Medulla oblongata (tissue), 1 donor: ENCODE results near the gene NCOA7.

Experiments used
- DNase-seq: peaks from one replicate; pipeline ENCODE4 v3.0.0-alpha.2; 2015; ENCODE audit errors: extremely low spot score

Gene NCOA7

DNA sequence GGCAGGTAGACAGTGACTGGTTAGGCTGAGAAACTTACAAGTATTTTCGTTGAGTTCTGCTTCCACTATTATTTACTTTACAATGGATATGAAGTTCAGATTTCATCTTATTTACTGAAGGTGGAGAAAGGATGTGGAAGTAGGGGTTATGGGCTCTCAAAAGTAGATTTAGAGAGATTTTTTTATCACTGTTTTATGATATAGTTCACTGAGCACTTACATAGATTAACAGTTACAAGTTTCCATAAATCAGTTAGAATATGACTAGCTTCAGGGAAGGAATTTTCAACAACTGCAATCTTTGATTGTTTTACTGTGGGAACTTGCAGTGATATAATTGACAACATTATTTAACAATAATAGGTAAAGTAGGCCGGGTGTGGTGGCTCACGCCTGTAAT is 188.3 kb downstream of the NCOA7 start:
- no peak for DNase-seq
